ENCODE data around the gene CARD10. TPM values are rescaled to one million over a fixed set of nuclear protein-coding genes. Genes with fewer than 3 reads are reported as not detected.

Gene CARD10
- total and polyA plus RNA-seq, 2 of the 13 experiments (the other 11 are each of a cell fraction or from before 2014, with no cell fraction given), result 35.2 to 55.8 TPM

- no peak for TF ChIP-seq FUBP1 (CRISPR knock-in tag; IDR thresholded peaks at IDR 0.05; ENCODE audit: borderline replicate concordance)
- peak; percentile 92 for TF ChIP-seq ZNF652 (CRISPR knock-in tag; IDR thresholded peaks at IDR 0.05; ENCODE audit: borderline replicate concordance, low read depth)
Observed at GRCh38 chr22:37556710-37557109, 37.5 kb upstream of the CARD10 start (continued).

DNA sequence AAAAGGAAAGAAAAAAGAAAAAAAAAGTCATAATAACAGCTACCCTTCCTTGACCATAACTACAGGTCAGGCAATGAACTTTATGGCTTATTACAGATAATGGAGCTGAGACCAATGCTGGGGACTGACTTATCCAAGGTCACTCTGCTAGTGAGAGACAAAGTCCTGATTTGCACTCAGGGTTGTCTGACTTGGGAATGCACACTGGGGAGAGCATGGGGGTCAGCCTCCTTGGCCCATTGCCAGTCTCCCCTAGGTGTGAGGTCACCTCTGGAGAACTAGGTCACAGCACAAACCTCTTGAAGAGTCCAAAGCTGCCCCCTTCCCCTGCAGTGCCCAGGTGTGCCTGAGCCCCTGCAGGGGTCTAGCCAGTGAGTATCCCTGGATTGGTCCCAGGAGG lies 35.8 kb upstream of the CARD10 start:
- no peak for FAIRE-seq
- no peak for ATAC-seq
- H4K20me1 ChIP-seq (ENCODE audit: insufficient read depth, low read length), result no peaks in the 10 kb centered on the region
- H2AFZ ChIP-seq (ENCODE audit: low read length), result no peak overlapping the region
- no peak overlapping the region for H3K4me3 ChIP-seq (replicated peaks in 1 of 3; ENCODE audit: insufficient read depth in 1 of 3, low read depth in 2 of 3, low read length in 3 of 3)
- in situ Hi-C loops (cut with HindIII; ENCODE audit: extremely low pct_ligation_motif_present, low pct_unique_long_range_greater_than_20kb) (no loop called here), intact Hi-C loops (cut with micrococcal nuclease; ENCODE audit: unreplicated experiment) (no loop called here)
- H3K9ac ChIP-seq (ENCODE audit: insufficient read depth, low read depth, low read length), result no peak overlapping the region
- CTCF ChIA-PET (ENCODE audit: low intra/inter-chr PET ratio, low total read pairs), result interaction anchor here (0.6 kb wide), 1 partner anchor 84 kb away, joined by 3 read pairs; no protein-coding TSS in a partner anchor
- H3K79me2 ChIP-seq (ENCODE audit: insufficient read depth, low read length), result no peaks in the 10 kb centered on the region
- DNase-seq (ENCODE audit: low spot score), result no peak
- POLR2A ChIA-PET, result interaction anchor here (0.9 to 17.5 kb wide), 5 partner anchors 8 to 36 kb away, joined by 3 to 976 read pairs (median 6); no protein-coding TSS in a partner anchor
- H3K4me1 ChIP-seq (ENCODE audit: insufficient read depth, low read length), result peaks cover 98% of the 10 kb centered on the region
- H3K27ac ChIP-seq (ENCODE audit: extremely low read length, insufficient read depth, low read length), result no peak overlapping the region
- no TSS peak for BruUV-seq (replicated peaks)
- H3K4me2 ChIP-seq (ENCODE audit: low read depth, low read length), result no peak overlapping the region
- no peaks in the 10 kb centered on the region for H3K9me3 ChIP-seq (ENCODE audit: low read length)
- no peaks in the 10 kb centered on the region; a peak in 1 of 5 replicates for H3K27me3 ChIP-seq (ENCODE audit: control insufficient read depth in 1 of 2, insufficient read depth in 2 of 2, low read length in 2 of 2)
- H3K36me3 ChIP-seq (replicated peaks in 1 of 2; ENCODE audit: control insufficient read depth in 1 of 2, insufficient read depth in 2 of 2, low read length in 2 of 2), result no peaks in the 10 kb centered on the region
- TF ChIP-seq ZBTB2 (CRISPR knock-in tag; IDR thresholded peaks at IDR 0.05; ENCODE audit: low read depth), result no peak
- TF ChIP-seq AKNA (CRISPR knock-in tag; IDR thresholded peaks at IDR 0.05; ENCODE audit: borderline replicate concordance), result no peak
- no peak for TF ChIP-seq RAD21 (CRISPR knock-in tag; IDR thresholded peaks at IDR 0.05)
- TF ChIP-seq CC2D1A (CRISPR knock-in tag; IDR thresholded peaks at IDR 0.05), result no peak
- TF ChIP-seq ZNF772 (CRISPR knock-in tag; IDR thresholded peaks at IDR 0.05), result no peak
- TF ChIP-seq, protein P1, sequence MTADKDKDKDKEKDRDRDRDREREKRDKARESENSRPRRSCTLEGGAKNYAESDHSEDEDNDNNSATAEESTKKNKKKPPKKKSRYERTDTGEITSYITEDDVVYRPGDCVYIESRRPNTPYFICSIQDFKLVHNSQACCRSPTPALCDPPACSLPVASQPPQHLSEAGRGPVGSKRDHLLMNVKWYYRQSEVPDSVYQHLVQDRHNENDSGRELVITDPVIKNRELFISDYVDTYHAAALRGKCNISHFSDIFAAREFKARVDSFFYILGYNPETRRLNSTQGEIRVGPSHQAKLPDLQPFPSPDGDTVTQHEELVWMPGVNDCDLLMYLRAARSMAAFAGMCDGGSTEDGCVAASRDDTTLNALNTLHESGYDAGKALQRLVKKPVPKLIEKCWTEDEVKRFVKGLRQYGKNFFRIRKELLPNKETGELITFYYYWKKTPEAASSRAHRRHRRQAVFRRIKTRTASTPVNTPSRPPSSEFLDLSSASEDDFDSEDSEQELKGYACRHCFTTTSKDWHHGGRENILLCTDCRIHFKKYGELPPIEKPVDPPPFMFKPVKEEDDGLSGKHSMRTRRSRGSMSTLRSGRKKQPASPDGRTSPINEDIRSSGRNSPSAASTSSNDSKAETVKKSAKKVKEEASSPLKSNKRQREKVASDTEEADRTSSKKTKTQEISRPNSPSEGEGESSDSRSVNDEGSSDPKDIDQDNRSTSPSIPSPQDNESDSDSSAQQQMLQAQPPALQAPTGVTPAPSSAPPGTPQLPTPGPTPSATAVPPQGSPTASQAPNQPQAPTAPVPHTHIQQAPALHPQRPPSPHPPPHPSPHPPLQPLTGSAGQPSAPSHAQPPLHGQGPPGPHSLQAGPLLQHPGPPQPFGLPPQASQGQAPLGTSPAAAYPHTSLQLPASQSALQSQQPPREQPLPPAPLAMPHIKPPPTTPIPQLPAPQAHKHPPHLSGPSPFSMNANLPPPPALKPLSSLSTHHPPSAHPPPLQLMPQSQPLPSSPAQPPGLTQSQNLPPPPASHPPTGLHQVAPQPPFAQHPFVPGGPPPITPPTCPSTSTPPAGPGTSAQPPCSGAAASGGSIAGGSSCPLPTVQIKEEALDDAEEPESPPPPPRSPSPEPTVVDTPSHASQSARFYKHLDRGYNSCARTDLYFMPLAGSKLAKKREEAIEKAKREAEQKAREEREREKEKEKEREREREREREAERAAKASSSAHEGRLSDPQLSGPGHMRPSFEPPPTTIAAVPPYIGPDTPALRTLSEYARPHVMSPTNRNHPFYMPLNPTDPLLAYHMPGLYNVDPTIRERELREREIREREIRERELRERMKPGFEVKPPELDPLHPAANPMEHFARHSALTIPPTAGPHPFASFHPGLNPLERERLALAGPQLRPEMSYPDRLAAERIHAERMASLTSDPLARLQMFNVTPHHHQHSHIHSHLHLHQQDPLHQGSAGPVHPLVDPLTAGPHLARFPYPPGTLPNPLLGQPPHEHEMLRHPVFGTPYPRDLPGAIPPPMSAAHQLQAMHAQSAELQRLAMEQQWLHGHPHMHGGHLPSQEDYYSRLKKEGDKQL (CRISPR knock-in tag; IDR thresholded peaks at IDR 0.05; ENCODE audit: low read depth), result no peak

All from HepG2 (cell line).